GM20000 (cell line): Measurements from ENCODE around the gene WDR7.

ENCODE experiments used
- DNase-seq: peaks from one replicate; pipeline ENCODE4 v3.0.0; 2012; ENCODE audit warnings: low spot score
- TF ChIP-seq, protein P1 (sequence below): IDR thresholded peaks from 2 replicates; pipeline ENCODE4 v1.5.1; 2012; ENCODE audit warnings: mild to moderate bottlenecking, control low read depth; ENCODE audit errors: extremely low read depth, missing control alignments

WDR7 gene

GRCh38 chr18:56795381-56795780, 144.2 kb downstream of the WDR7 start:
- TF ChIP-seq, protein P1, sequence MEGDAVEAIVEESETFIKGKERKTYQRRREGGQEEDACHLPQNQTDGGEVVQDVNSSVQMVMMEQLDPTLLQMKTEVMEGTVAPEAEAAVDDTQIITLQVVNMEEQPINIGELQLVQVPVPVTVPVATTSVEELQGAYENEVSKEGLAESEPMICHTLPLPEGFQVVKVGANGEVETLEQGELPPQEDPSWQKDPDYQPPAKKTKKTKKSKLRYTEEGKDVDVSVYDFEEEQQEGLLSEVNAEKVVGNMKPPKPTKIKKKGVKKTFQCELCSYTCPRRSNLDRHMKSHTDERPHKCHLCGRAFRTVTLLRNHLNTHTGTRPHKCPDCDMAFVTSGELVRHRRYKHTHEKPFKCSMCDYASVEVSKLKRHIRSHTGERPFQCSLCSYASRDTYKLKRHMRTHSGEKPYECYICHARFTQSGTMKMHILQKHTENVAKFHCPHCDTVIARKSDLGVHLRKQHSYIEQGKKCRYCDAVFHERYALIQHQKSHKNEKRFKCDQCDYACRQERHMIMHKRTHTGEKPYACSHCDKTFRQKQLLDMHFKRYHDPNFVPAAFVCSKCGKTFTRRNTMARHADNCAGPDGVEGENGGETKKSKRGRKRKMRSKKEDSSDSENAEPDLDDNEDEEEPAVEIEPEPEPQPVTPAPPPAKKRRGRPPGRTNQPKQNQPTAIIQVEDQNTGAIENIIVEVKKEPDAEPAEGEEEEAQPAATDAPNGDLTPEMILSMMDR = no peak
- DNase-seq = no peak

- TF ChIP-seq, protein P1 = no peak
- no peak for DNase-seq
Measured at GRCh38 chr18:56799756-56800155, 148.6 kb downstream of the WDR7 start.

DNA sequence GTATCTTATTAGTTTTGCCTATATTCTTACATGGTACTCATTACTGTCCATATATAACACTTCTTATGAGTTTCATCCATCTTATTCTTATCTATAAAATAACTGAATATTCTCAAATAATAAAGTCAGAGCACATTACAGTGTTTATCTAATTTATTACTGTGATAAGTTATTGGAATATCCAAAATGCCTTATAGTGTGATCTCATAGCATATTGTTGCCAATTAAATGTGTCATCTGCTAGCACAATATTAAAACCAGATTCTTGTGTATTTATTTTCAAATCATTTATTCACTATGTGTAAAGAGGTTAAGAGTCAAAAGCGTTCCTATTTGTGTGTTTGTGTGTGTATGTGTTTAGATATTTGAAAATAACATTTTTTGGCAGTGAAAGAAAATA, 151.9 kb downstream of the WDR7 start:
- TF ChIP-seq, protein P1 = no peak

GRCh38 chr18:56804395-56804794, 153.2 kb downstream of the WDR7 start:
- DNase-seq = no peak
- TF ChIP-seq, protein P1 = no peak

More for the DNA sequence above, 151.9 kb downstream of the WDR7 start:
- DNase-seq = no peak

GRCh38 chr18:56807901-56808300, 156.7 kb downstream of the WDR7 start:
- no peak for DNase-seq
- TF ChIP-seq, protein P1 = no peak

DNA sequence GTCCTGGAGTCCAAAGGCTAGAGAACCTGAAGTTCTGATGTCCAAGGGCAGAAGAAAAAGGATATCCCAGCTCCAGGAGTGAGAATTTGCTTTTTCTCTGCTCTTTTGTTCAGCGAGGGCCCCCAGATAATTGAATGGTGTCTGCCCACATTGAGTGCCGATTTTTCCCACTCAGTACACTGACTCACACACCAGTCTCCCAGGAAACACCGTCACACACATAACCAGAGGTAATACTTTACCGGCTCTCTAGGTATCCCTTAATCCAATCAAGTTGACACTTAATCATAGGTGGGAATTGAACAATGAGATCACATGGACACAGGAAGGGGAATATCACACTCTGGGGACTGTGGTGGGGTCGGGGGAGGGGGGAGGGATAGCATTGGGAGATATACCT, 161.5 kb downstream of the WDR7 start:
- TF ChIP-seq, protein P1 = no peak
- no peak for DNase-seq

DNA sequence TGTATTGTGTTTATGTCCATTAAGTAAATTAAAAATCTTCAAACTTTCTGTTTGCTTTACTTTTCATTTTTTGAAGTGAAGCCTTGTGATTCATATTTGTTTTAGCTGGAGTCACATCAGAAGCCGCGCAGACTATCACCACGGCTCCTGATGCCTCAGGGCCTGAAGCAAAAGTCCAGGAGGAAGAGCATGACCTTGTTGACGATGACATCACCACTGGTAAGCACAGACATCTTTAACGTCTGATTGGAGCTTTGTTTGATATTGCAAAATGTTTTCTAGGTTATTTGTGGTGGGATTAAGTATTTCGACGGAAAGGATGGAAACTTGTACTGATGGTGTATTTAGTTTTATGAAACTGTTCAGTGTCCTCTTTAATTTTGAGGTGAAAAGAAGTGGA, 164.8 kb downstream of the WDR7 start:
- DNase-seq = no peak
- TF ChIP-seq, protein P1 = no peak
